ENCODE results near the gene MLF2. TPM values are rescaled to one million over a fixed set of nuclear protein-coding genes. Genes with fewer than 3 reads are reported as not detected.

The MLF2 gene
- total and polyA plus RNA-seq, 9 of the 15 experiments (the other 6 are each of a cell fraction or from before 2014, with no cell fraction given), result 11.4 to 190 (median 139) TPM

DNA sequence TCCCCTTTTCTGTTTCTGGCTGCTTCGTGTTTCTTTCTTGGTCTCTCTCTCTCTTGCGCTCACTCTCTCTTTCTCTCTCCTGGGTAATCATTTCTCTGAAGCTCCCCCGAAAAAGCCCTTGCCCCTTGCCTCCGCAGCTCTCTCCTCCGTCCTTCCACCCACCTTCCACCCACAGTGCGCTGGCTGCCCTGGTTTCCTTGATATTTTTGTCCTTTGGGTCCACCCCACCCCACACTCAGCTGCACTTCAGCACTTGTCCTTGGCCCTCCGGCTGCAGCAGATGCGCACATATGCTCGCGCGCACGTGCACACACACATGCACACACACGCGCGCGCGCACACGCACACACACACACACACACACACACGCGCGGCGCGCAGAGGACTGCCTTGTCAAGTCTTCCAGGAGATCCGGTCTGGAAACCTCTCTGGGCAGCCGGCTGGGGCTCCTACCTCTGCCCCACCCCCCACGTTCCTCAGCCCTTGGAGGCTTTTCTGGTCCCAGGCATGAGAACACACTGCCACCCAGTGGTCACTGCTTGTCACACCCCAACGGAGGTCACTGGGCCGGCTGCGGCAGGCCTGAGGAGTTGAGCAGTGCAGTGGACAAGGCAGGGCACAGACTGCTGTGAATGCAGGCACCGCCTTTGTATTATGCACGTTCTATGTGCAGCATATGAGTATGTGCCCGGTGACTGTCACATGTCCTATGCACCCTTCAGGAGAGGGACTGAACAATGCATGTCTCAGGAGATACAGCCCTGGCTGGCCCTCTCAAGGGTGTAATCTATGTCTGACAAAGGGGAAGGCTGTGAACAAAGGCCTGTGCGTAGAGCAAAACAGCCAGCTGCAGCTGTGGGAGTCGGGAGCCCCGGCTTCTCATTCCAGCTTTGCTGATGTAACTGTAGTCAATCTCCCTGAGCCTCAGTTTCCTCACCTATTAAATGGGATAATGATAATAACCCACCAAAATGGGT, 25.9 kb upstream of the MLF2 start (continued):
- TF ChIP-seq ZBTB11 (CRISPR knock-in tag; IDR thresholded peaks at IDR 0.05) (no peak), NR2C1 (IDR thresholded peaks at IDR 0.05) (no peak), NR2C1 (tag; IDR thresholded peaks at IDR 0.05) (no peak), FOXA1 (IDR thresholded peaks at IDR 0.05; ENCODE audit: borderline replicate concordance) (no peak), PHF8 (IDR thresholded peaks at IDR 0.05; ENCODE audit: borderline replicate concordance, low read length) (peak; percentile 19; the same call in 1 of the 2 replicates), THAP7 (CRISPR knock-in tag; IDR thresholded peaks at IDR 0.05) (no peak), ZNF639 (CRISPR knock-in tag; conservative IDR thresholded peaks at IDR 0.05 in 1 of 2, IDR thresholded peaks at IDR 0.05 in 1 of 2) (no peak), ZBTB40 (IDR thresholded peaks at IDR 0.05) (peak; percentile 33; the same call in 1 of the 2 replicates), ZBTB40 (CRISPR knock-in tag; IDR thresholded peaks at IDR 0.05) (peak; percentile 28; the same call in 1 of the 2 replicates), CTBP1 (IDR thresholded peaks at IDR 0.05; ENCODE audit: borderline replicate concordance) (peak; percentile 74; the same call in 1 of the 2 replicates)

All from K562 (cell line).